SK-N-SH treated with all-trans-retinoic acid at 6 μM for 48 hours (cell line): ENCODE measurements around the gene ASB4.

Experiments used
- BACH2 ChIP-seq: fragments of 250-450 bp; sonication (Bioruptor Pico); IDR thresholded peaks from 2 replicates; pipeline ENCODE4 v1.9.0; 2021; ENCODE audit warnings: mild to moderate bottlenecking, borderline replicate concordance
- RARB ChIP-seq: fragments of 250-450 bp; sonication (Bioruptor Pico); IDR thresholded peaks from 2 replicates; pipeline ENCODE4 v1.8.0; 2021; ENCODE audit warnings: mild to moderate bottlenecking, moderate library complexity
- ZFP30 ChIP-seq: fragments of 450-650 bp; formaldehyde crosslinking; IDR thresholded peaks from 2 replicates; pipeline ENCODE4 v1.5.0; 2022; ENCODE audit warnings: mild to moderate bottlenecking, moderate library complexity
- ZNF565 ChIP-seq: fragments of 450-650 bp; formaldehyde crosslinking; conservative IDR thresholded peaks from 2 replicates; pipeline ENCODE4 v1.5.0; 2020; ENCODE audit warnings: low read depth, mild to moderate bottlenecking, moderate library complexity
- TF ChIP-seq, protein P1 (sequence below): fragments of 250-450 bp; sonication (Bioruptor Pico); IDR thresholded peaks from 2 replicates; pipeline ENCODE4 v1.8.0; 2020; ENCODE audit warnings: mild to moderate bottlenecking, moderate library complexity, borderline replicate concordance

DNA sequence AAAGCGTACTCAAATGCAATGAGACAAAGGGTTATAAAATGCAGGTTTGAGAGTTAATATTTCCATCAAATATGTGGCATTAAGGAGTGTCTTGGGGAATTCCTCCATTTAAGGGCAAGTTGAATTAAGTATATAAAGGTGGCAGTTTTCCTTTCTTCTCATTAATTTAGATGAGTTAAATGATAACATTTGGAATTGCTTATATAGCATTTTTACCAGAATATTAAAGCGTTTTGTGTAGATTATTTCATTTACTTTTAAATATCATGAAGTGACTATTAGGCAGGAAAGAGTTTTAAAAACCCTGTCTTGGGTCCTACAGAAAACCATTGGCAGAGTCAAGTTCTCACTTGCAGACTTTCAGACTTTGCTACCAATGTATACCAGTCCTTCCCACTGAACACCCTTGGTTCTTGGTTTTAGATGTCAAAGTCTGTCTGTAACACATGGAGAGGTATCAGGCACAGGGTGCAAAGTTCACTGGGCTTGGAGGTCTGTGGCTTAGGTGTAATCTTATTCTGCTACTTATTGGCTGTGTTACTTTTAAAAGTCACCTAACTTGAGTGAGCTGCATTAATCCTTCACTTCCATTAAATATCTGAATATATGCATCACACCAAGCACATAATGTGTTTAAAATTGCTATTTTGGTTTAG, 51.0 kb downstream of the ASB4 start:
- TF ChIP-seq RARB (CRISPR knock-in tag) (no peak), BACH2 (no peak), ZNF565 (CRISPR knock-in tag) (no peak), ZFP30 (CRISPR knock-in tag) (no peak)
- TF ChIP-seq, protein P1, sequence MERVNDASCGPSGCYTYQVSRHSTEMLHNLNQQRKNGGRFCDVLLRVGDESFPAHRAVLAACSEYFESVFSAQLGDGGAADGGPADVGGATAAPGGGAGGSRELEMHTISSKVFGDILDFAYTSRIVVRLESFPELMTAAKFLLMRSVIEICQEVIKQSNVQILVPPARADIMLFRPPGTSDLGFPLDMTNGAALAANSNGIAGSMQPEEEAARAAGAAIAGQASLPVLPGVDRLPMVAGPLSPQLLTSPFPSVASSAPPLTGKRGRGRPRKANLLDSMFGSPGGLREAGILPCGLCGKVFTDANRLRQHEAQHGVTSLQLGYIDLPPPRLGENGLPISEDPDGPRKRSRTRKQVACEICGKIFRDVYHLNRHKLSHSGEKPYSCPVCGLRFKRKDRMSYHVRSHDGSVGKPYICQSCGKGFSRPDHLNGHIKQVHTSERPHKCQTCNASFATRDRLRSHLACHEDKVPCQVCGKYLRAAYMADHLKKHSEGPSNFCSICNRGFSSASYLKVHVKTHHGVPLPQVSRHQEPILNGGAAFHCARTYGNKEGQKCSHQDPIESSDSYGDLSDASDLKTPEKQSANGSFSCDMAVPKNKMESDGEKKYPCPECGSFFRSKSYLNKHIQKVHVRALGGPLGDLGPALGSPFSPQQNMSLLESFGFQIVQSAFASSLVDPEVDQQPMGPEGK (CRISPR knock-in tag): no peak
